Skeletal muscle satellite cell (primary cell): Measurements from ENCODE around the gene GPR150.
"Not testable (repeated sequence)": the region's sequence is repeated elsewhere in the genome, so short reads cannot be mapped to it uniquely, and the experiment has no call there.

Experiments used
- H3K27me3 ChIP-seq: 2 replicates; pipeline ENCODE4 v1.7.0; 2013; ENCODE audit warnings: low read length; ENCODE audit not compliant: control insufficient read depth, insufficient read depth
- H3K36me3 ChIP-seq: 2 replicates; pipeline ENCODE4 v1.7.0; 2013; ENCODE audit warnings: mild to moderate bottlenecking, control low read depth, low read length; ENCODE audit not compliant: insufficient read depth
- H3K4me1 ChIP-seq: 2 replicates; pipeline ENCODE4 v1.7.0; 2013; ENCODE audit warnings: low read length; ENCODE audit not compliant: control insufficient read depth, insufficient read depth
- H3K4me2 ChIP-seq: 2 replicates; pipeline ENCODE4 v1.7.0; 2013; ENCODE audit warnings: mild to moderate bottlenecking, low read length
- H3K4me3 ChIP-seq: 2 replicates; pipeline ENCODE4 v1.7.0; 2013; ENCODE audit warnings: low read length
- H3K9ac ChIP-seq: 2 replicates; pipeline ENCODE4 v1.7.0; 2013; ENCODE audit warnings: mild to moderate bottlenecking, low read depth, low read length, moderate library complexity
- H3K9me3 ChIP-seq: replicated peaks from 2 replicates; pipeline ENCODE4 v1.7.0; 2013; ENCODE audit warnings: mild to moderate bottlenecking, control low read depth, low read length

The GPR150 gene

GRCh38 chr5:95626701-95627100 is 6.8 kb downstream of the GPR150 start:
- H3K4me3 ChIP-seq, result no peak overlapping the region
- no peaks in the 10 kb centered on the region for H3K9me3 ChIP-seq
- peaks cover 12% of the 10 kb centered on the region for H3K4me1 ChIP-seq
- no peaks in the 10 kb centered on the region for H3K36me3 ChIP-seq
- no peaks in the 10 kb centered on the region for H3K27me3 ChIP-seq
- H3K9ac ChIP-seq, result no peak overlapping the region
- no peak overlapping the region for H3K4me2 ChIP-seq

DNA sequence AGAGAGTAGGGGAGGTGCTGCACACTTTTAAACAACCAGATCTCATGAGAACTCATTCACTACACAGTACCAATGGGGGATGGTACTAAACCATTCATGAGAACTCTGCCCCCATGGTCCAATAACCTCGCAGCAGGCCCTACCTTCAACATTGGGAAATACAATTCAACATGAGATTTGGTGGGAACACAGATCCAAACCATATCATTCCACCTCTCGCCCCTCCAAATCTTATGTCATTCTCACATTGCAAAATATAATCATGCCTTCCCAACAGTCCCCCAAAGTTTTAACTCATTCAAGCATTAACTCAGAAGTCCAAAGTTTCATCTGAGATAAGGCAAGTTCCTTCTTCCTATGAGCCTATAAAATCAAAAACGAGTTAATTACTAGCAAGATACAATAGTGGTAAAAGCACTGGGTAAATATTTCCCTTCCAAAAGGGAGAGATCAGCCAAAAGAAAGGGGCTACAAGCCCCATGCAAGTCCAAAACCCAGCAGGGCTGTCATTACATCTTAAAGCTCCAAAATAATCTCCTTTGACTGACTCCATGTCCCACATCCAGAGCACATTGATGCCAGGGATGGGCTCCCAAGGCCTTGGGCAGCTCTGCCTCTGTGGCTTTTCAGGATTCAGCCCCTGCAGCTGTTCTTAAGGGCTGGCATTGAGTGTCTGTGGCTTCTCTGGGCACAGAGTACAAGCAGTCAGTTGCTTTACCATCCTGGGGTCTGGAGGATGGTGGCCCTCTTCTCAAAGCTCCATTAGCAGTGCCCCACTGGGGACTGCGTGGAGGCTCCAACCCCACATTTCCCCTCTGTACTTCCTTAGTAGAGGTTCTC is 8.3 kb downstream of the GPR150 start:
- Histone ChIP-seq H3K27me3 (no peaks in the 10 kb centered on the region), H3K9ac (no peak overlapping the region), H3K36me3 (no peaks in the 10 kb centered on the region), H3K4me2 (no peak overlapping the region), H3K4me1 (peaks cover 20% of the 10 kb centered on the region), H3K4me3 (no peak overlapping the region), H3K9me3 (no peaks in the 10 kb centered on the region)

- Histone ChIP-seq H3K4me2 (no peak overlapping the region), H3K9ac (no peak overlapping the region), H3K27me3 (no peaks in the 10 kb centered on the region), H3K4me1 (peaks cover 20% of the 10 kb centered on the region), H3K9me3 (no peaks in the 10 kb centered on the region), H3K36me3 (no peaks in the 10 kb centered on the region), H3K4me3 (no peak overlapping the region)
Observed at GRCh38 chr5:95628933-95629332, 9.0 kb downstream of the GPR150 start.

DNA sequence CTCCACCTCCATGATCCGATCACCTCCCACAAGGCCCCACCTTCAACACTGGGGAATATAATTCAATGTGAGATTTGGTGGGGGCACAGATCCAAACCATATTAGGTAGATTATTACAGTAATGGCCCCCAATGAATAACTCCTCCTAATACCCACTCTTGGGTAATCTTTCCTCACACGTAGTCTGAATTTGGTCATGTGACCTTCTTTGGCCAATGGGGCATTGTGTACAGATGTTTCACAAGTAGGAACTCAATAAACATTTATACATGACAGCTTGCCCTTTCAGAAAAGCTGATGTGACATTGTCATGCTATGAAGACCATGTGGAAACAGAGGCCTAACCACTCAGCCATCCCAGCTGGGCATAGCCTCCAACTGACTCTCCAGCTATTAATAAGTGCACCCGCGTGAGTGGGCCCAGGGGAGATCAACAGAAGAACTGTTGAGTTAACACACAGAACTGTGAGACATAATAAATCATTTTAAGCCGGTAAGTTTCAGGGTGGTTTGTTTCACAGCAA is 10.6 kb downstream of the GPR150 start:
- Histone ChIP-seq H3K4me2 (no peak overlapping the region), H3K36me3 (no peaks in the 10 kb centered on the region), H3K9me3 (no peaks in the 10 kb centered on the region), H3K9ac (no peak overlapping the region), H3K4me3 (no peak overlapping the region), H3K4me1 (peaks cover 20% of the 10 kb centered on the region), H3K27me3 (no peaks in the 10 kb centered on the region)

GRCh38 chr5:95631255-95631958 is 11.5 kb downstream of the GPR150 start:
- H3K4me3 ChIP-seq, result peak overlapping the region; percentile 15
- no peaks in the 10 kb centered on the region for H3K9me3 ChIP-seq
- H3K4me2 ChIP-seq, result peak overlapping the region; percentile 34
- H3K4me1 ChIP-seq, result peaks cover 20% of the 10 kb centered on the region
- peak overlapping the region; percentile 22 for H3K9ac ChIP-seq
- H3K36me3 ChIP-seq, result no peaks in the 10 kb centered on the region
- no peaks in the 10 kb centered on the region for H3K27me3 ChIP-seq

- peaks cover 20% of the 10 kb centered on the region for H3K4me1 ChIP-seq
- H3K4me2 ChIP-seq, result peak overlapping the region; percentile 34
- no peak overlapping the region for H3K9ac ChIP-seq
- H3K9me3 ChIP-seq, result no peaks in the 10 kb centered on the region
- peak overlapping the region; percentile 15 for H3K4me3 ChIP-seq
- H3K36me3 ChIP-seq, result no peaks in the 10 kb centered on the region
- no peaks in the 10 kb centered on the region for H3K27me3 ChIP-seq
Observed at GRCh38 chr5:95631991-95632675, 12.2 kb downstream of the GPR150 start.

DNA sequence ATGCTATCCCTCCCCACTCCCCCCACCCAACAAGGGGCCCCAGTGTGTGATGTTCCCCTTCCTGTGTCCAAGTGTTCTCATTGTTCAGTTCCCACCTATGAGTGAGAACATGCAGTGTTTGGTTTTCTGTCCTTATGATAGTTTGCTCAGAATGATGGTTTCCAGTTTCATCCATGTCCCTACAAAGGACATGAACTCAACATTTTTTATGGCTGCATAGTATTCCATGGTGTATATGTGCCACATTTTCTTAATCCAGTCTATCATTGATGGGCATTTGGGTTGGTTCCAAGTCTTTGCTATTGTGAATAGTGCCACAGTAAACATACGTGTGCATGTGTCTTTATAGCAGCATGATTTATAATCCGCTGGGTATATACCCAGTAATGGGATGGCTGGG is 13.1 kb downstream of the GPR150 start:
- not testable (repeated sequence) for H3K4me2 ChIP-seq, H3K9me3 ChIP-seq, H3K27me3 ChIP-seq, H3K4me3 ChIP-seq, H3K9ac ChIP-seq, H3K36me3 ChIP-seq
- peaks cover 20% of the 10 kb centered on the region for H3K4me1 ChIP-seq

DNA sequence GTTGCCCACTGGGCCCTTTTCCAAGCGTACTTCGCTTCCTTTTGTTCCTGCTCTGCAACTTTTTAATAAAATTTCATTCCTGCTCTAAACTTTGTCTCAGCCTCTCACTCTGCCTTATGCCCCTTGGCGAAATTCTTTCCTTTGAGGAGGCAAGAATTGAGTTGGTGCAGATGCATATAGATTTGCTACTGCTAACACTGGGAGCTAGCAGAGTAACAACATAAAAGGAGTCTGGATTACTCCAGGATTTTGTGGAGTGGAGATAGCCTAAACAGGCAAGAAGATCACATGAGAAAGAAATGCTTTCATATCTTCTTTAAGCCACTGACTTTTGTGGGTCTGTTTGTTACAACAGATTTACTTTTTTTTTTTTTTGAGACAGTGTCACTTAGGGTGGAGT is 13.8 kb downstream of the GPR150 start:
- H3K4me2 ChIP-seq, result no peak overlapping the region
- H3K4me3 ChIP-seq, result no peak overlapping the region
- no peak overlapping the region for H3K9ac ChIP-seq
- H3K36me3 ChIP-seq, result no peaks in the 10 kb centered on the region
- no peaks in the 10 kb centered on the region for H3K27me3 ChIP-seq
- H3K4me1 ChIP-seq, result peaks cover 20% of the 10 kb centered on the region
- no peaks in the 10 kb centered on the region for H3K9me3 ChIP-seq

DNA sequence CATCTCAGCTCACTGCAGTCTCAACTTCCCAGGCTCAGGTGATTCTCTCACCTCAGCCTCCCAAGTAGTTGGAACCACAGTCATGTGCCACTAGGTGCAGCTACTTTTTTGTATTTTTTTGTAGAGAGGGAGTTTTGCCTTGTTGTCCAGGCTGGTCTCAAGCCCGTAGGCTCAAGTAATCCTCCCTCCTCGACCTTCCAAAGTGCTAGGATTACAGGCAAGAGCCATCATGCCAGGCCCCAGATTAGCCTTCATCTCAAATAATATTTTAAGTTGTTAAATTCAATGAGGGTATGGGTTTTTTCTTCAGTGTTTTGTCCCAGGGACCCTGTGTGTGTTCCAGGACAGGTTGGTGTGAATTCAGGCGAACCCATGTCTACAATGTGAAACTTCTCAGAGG is 14.2 kb downstream of the GPR150 start:
- H3K27me3 ChIP-seq, result no peaks in the 10 kb centered on the region
- H3K9ac ChIP-seq, result no peak overlapping the region
- peaks cover 20% of the 10 kb centered on the region for H3K4me1 ChIP-seq
- no peaks in the 10 kb centered on the region for H3K9me3 ChIP-seq
- H3K36me3 ChIP-seq, result no peaks in the 10 kb centered on the region
- H3K4me2 ChIP-seq, result no peak overlapping the region
- no peak overlapping the region for H3K4me3 ChIP-seq

DNA sequence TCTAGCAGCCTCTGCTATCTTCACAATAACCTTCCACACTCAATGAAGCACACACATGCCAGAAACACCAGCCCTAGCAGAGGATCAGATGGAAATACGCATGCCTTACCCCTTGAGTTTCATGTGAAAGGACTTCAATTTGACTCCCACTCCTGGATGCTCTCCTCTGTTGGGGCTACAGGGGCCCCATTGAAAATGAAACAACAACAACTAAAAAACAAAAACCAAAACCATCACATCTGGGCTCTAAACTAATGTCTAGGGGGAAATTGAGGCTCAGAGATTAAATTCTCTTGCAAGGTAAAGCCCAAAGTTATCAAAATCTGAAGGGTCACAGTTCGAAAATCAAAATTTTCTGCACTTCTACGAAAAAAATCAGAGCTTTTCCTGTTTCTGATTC is 18.7 kb downstream of the GPR150 start:
- Histone ChIP-seq H3K4me1 (peaks cover 3% of the 10 kb centered on the region), H3K4me2 (no peak overlapping the region), H3K9me3 (no peaks in the 10 kb centered on the region), H3K36me3 (no peaks in the 10 kb centered on the region), H3K27me3 (no peaks in the 10 kb centered on the region), H3K9ac (no peak overlapping the region), H3K4me3 (no peak overlapping the region)

- H3K4me3 ChIP-seq, result no peak overlapping the region
- no peaks in the 10 kb centered on the region for H3K27me3 ChIP-seq
- H3K9me3 ChIP-seq, result no peaks in the 10 kb centered on the region
- no peaks in the 10 kb centered on the region for H3K36me3 ChIP-seq
- H3K4me2 ChIP-seq, result peak overlapping the region; percentile 46
- H3K4me1 ChIP-seq, result peaks cover 8% of the 10 kb centered on the region
- no peak overlapping the region for H3K9ac ChIP-seq
Observed at GRCh38 chr5:95641741-95642220, 21.9 kb downstream of the GPR150 start.
